Activated T-cell treated with anti-CD3 and anti-CD28 coated beads for 24 hours (primary cell): ENCODE data around the gene RAB28.
"Not testable (repeated sequence)": the region's sequence is repeated elsewhere in the genome, so short reads cannot be mapped to it uniquely, and the experiment has no call there.

ENCODE experiments used
- DNase-seq: peaks from one replicate; pipeline ENCODE4 v3.0.0-alpha.2; 2020; ENCODE audit warnings: low read depth

RAB28 gene

GRCh38 chr4:13445841-13446790 lies 38.0 kb downstream of the RAB28 start:
- no peak for DNase-seq

GRCh38 chr4:13441506-13441905 lies 42.6 kb downstream of the RAB28 start:
- no peak for DNase-seq

GRCh38 chr4:13436962-13437361 lies 47.2 kb downstream of the RAB28 start:
- no peak for DNase-seq

- DNase-seq = no peak
These were observed 51.7 kb downstream of the RAB28 start for GRCh38 chr4:13432453-13432852.

GRCh38 chr4:13430834-13431568 lies 53.1 kb downstream of the RAB28 start:
- no peak for DNase-seq

GRCh38 chr4:13427599-13428325 lies 56.4 kb downstream of the RAB28 start:
- no peak for DNase-seq

GRCh38 chr4:13415068-13415785 lies 68.9 kb downstream of the RAB28 start:
- DNase-seq = no peak

- DNase-seq = no peak
These were observed 70.3 kb downstream of the RAB28 start for GRCh38 chr4:13413729-13414437.

GRCh38 chr4:13411942-13412341 lies 72.2 kb downstream of the RAB28 start:
- no peak for DNase-seq

GRCh38 chr4:13409324-13409723 lies 74.8 kb downstream of the RAB28 start:
- no peak for DNase-seq

GRCh38 chr4:13406156-13406555 lies 78.0 kb downstream of the RAB28 start:
- not testable (repeated sequence) for DNase-seq

- no peak for DNase-seq
These were observed 80.3 kb downstream of the RAB28 start for GRCh38 chr4:13403833-13404232.

- no peak for DNase-seq
These were observed 80.8 kb downstream of the RAB28 start for GRCh38 chr4:13403326-13403725.

GRCh38 chr4:13399257-13399656 lies 84.9 kb downstream of the RAB28 start:
- no peak for DNase-seq

- no peak for DNase-seq
These were observed 88.0 kb downstream of the RAB28 start for GRCh38 chr4:13396161-13396560.

- not testable (repeated sequence) for DNase-seq
These were observed 94.2 kb downstream of the RAB28 start for GRCh38 chr4:13389901-13390300.

GRCh38 chr4:13386405-13387107 lies 97.6 kb downstream of the RAB28 start:
- no peak for DNase-seq

- no peak for DNase-seq
These were observed 100.1 kb downstream of the RAB28 start for GRCh38 chr4:13384055-13384454.

- DNase-seq = no peak
These were observed 105.0 kb downstream of the RAB28 start for GRCh38 chr4:13378973-13379759.

GRCh38 chr4:13371048-13371447 lies 113.1 kb downstream of the RAB28 start:
- DNase-seq = no peak
